Hepatocyte (in vitro differentiated cells): ENCODE measurements around the gene RUVBL2.

Experiments
- CTCF ChIP-seq: fragments of 200-600 bp; sonication (generic); IDR thresholded peaks from 2 replicates; pipeline ENCODE4 v1.5.1; 2016; ENCODE audit warnings: antibody characterized with exemption, mild to moderate bottlenecking; ENCODE audit not compliant: poor library complexity
- EZH2phosphoT487 ChIP-seq: fragments of 200-600 bp; sonication (generic); IDR thresholded peaks from one replicate; pipeline ENCODE4 v1.6.1; 2018; ENCODE audit warnings: antibody characterized with exemption, mild to moderate bottlenecking, low read depth, moderate library complexity; ENCODE audit not compliant: unreplicated experiment, severe bottlenecking

- no peak for TF ChIP-seq CTCF
- no peak for TF ChIP-seq EZH2phosphoT487
These were observed 65.4 kb downstream of the RUVBL2 start for GRCh38 chr19:49059053-49059452.
